Esophagus muscularis mucosa (tissue), 3 donors: ENCODE results near the gene TRAF1.

Experiments
- CTCF ChIP-seq, 3 experiments: fragments of 200-600 bp in 2 of 3; fragments of 450-650 bp in 1 of 3; sonication (generic) in 2 of 3; IDR thresholded peaks; one replicate each; pipeline ENCODE4 v1.5.1; 2017 to 2019; ENCODE audit warnings: antibody characterized with exemption in 3 of 3, mild to moderate bottlenecking in 2 of 3, moderate library complexity in 1 of 3
- POLR2A ChIP-seq: fragments of 450-650 bp; IDR thresholded peaks from one replicate; pipeline ENCODE4 v1.6.1; 2017; ENCODE audit warnings: antibody characterized with exemption, moderate library complexity, mild to moderate bottlenecking, low read depth

- TF ChIP-seq POLR2A (no peak), CTCF (IDR thresholded peaks at IDR 0.05) (no peak)
Measured at GRCh38 chr9:120914953-120915352, 11.6 kb downstream of the TRAF1 start.
